Measurements from ENCODE around the gene MICALL2. TPM values are rescaled to one million over a fixed set of nuclear protein-coding genes. Genes with fewer than 3 reads are reported as not detected.
A peak's percentile ranks its signal among the peaks of the same experiment; 100 is the strongest.

MICALL2 gene
- total RNA-seq, 1 donor from 2014 or later, result 1.8 TPM

- Mint-ChIP-seq H3K9me3 (no peaks in the 10 kb centered on the region), H3K27me3 (no peaks in the 10 kb centered on the region), H3K4me3 (no peak overlapping the region), H3K27ac (no peak overlapping the region), H3K36me3 (ENCODE audit: low read depth) (no peaks in the 10 kb centered on the region), H3K4me1 (no peaks in the 10 kb centered on the region)
- DNase-seq, result no peak
- intact Hi-C loops (cut with micrococcal nuclease), result no loop called here
These were observed 9.5 kb upstream of the MICALL2 start for GRCh38 chr7:1468643-1469298.

- no peak overlapping the region for H3K4me3 Mint-ChIP-seq
- no peaks in the 10 kb centered on the region for H3K36me3 Mint-ChIP-seq (ENCODE audit: low read depth)
- H3K27ac Mint-ChIP-seq, result no peak overlapping the region
- DNase-seq, result no peak
- H3K27me3 Mint-ChIP-seq, result no peaks in the 10 kb centered on the region
- intact Hi-C loops (cut with micrococcal nuclease), result no loop called here
- no peaks in the 10 kb centered on the region for H3K9me3 Mint-ChIP-seq
- no peaks in the 10 kb centered on the region for H3K4me1 Mint-ChIP-seq
These were observed 8.9 kb upstream of the MICALL2 start for GRCh38 chr7:1468203-1468602.

- intact Hi-C loops (cut with micrococcal nuclease), result no loop called here
- no peak overlapping the region for H3K27ac Mint-ChIP-seq
- no peak for DNase-seq
- no peaks in the 10 kb centered on the region for H3K27me3 Mint-ChIP-seq
- no peak overlapping the region for H3K4me3 Mint-ChIP-seq
- no peaks in the 10 kb centered on the region for H3K9me3 Mint-ChIP-seq
- no peaks in the 10 kb centered on the region for H3K4me1 Mint-ChIP-seq
- H3K36me3 Mint-ChIP-seq (ENCODE audit: low read depth), result no peaks in the 10 kb centered on the region
These were observed 7.4 kb upstream of the MICALL2 start for GRCh38 chr7:1466524-1467271.

GRCh38 chr7:1464694-1465093 is 5.4 kb upstream of the MICALL2 start:
- Mint-ChIP-seq H3K9me3 (no peaks in the 10 kb centered on the region), H3K27ac (no peak overlapping the region), H3K4me3 (no peak overlapping the region), H3K36me3 (ENCODE audit: low read depth) (no peaks in the 10 kb centered on the region), H3K4me1 (no peaks in the 10 kb centered on the region), H3K27me3 (no peaks in the 10 kb centered on the region)
- no peak for DNase-seq
- intact Hi-C loops (cut with micrococcal nuclease), result no loop called here

- Mint-ChIP-seq H3K27me3 (no peaks in the 10 kb centered on the region), H3K36me3 (ENCODE audit: low read depth) (no peaks in the 10 kb centered on the region), H3K9me3 (no peaks in the 10 kb centered on the region), H3K27ac (no peak overlapping the region), H3K4me1 (no peaks in the 10 kb centered on the region), H3K4me3 (no peak overlapping the region)
- DNase-seq, result no peak
- intact Hi-C loops (cut with micrococcal nuclease), result no loop called here
These were observed 4.5 kb upstream of the MICALL2 start for GRCh38 chr7:1463676-1464223.

GRCh38 chr7:1461646-1462375 is 2.5 kb upstream of the MICALL2 start:
- intact Hi-C loops (cut with micrococcal nuclease), result no loop called here
- no peak overlapping the region for H3K27ac Mint-ChIP-seq
- no peaks in the 10 kb centered on the region for H3K9me3 Mint-ChIP-seq
- no peaks in the 10 kb centered on the region for H3K36me3 Mint-ChIP-seq (ENCODE audit: low read depth)
- peaks cover 2% of the 10 kb centered on the region for H3K27me3 Mint-ChIP-seq
- peaks cover 2% of the 10 kb centered on the region for H3K4me1 Mint-ChIP-seq
- no peak for DNase-seq
- peak overlapping the region; percentile 39 for H3K4me3 Mint-ChIP-seq

- intact Hi-C loops (cut with micrococcal nuclease), result no loop called here
- no peaks in the 10 kb centered on the region for H3K36me3 Mint-ChIP-seq (ENCODE audit: low read depth)
- no peak overlapping the region for H3K27ac Mint-ChIP-seq
- H3K27me3 Mint-ChIP-seq, result peaks cover 2% of the 10 kb centered on the region
- H3K4me1 Mint-ChIP-seq, result peaks cover 2% of the 10 kb centered on the region
- H3K9me3 Mint-ChIP-seq, result no peaks in the 10 kb centered on the region
- DNase-seq, result no peak
- H3K4me3 Mint-ChIP-seq, result no peak overlapping the region
These were observed 1.8 kb upstream of the MICALL2 start for GRCh38 chr7:1460821-1461645.

GRCh38 chr7:1459920-1460820 is 900 bp upstream of the MICALL2 start:
- peaks cover 2% of the 10 kb centered on the region for H3K4me1 Mint-ChIP-seq
- intact Hi-C loops (cut with micrococcal nuclease), result loop anchor here (1.0 to 2.0 kb wide), 3 partner anchors 47 to 110 kb away; partner anchors contain the start of gene PSMG3

GRCh38 chr7:1459512-1459892 is 232 bp upstream of the MICALL2 start:
- peak; percentile 99 for DNase-seq
- Mint-ChIP-seq H3K27me3 (peaks cover 2% of the 10 kb centered on the region), H3K36me3 (ENCODE audit: low read depth) (no peaks in the 10 kb centered on the region), H3K4me1 (peaks cover 2% of the 10 kb centered on the region), H3K4me3 (peak overlapping the region; percentile 78), H3K9me3 (no peaks in the 10 kb centered on the region), H3K27ac (no peak overlapping the region)
- intact Hi-C loops (cut with micrococcal nuclease), result loop anchor here (1.0 to 2.0 kb wide), 3 partner anchors 46 to 111 kb away; partner anchors contain the start of gene PSMG3

More at GRCh38 chr7:1459920-1460820, 900 bp upstream of the MICALL2 start:
- peak overlapping the region; percentile 67 for H3K4me3 Mint-ChIP-seq
- H3K36me3 Mint-ChIP-seq (ENCODE audit: low read depth), result no peaks in the 10 kb centered on the region
- peaks cover 2% of the 10 kb centered on the region for H3K27me3 Mint-ChIP-seq
- H3K27ac Mint-ChIP-seq, result no peak overlapping the region
- DNase-seq, result no peak
- no peaks in the 10 kb centered on the region for H3K9me3 Mint-ChIP-seq

- peaks cover 2% of the 10 kb centered on the region for H3K4me1 Mint-ChIP-seq
- peaks cover 2% of the 10 kb centered on the region for H3K27me3 Mint-ChIP-seq
- intact Hi-C loops (cut with micrococcal nuclease), result loop anchor here (2.0 kb wide), 1 partner anchor 75 kb away; no protein-coding TSS in a partner anchor
- H3K9me3 Mint-ChIP-seq, result no peaks in the 10 kb centered on the region
- no peak overlapping the region for H3K27ac Mint-ChIP-seq
- no peak for DNase-seq
- no peaks in the 10 kb centered on the region for H3K36me3 Mint-ChIP-seq (ENCODE audit: low read depth)
- peak overlapping the region; percentile 58 for H3K4me3 Mint-ChIP-seq
These were observed 1.2 kb downstream of the MICALL2 start for GRCh38 chr7:1457949-1458682.

- intact Hi-C loops (cut with micrococcal nuclease), result no loop called here
- no peak for DNase-seq
- peaks cover 2% of the 10 kb centered on the region for H3K27me3 Mint-ChIP-seq
- no peaks in the 10 kb centered on the region for H3K9me3 Mint-ChIP-seq
- H3K36me3 Mint-ChIP-seq (ENCODE audit: low read depth), result no peaks in the 10 kb centered on the region
- no peak overlapping the region for H3K27ac Mint-ChIP-seq
- H3K4me3 Mint-ChIP-seq, result no peak overlapping the region
- H3K4me1 Mint-ChIP-seq, result peaks cover 2% of the 10 kb centered on the region
These were observed 2.0 kb downstream of the MICALL2 start for GRCh38 chr7:1457059-1457948.
